Measurements from ENCODE around the gene FUT6.

FUT6 gene

DNA sequence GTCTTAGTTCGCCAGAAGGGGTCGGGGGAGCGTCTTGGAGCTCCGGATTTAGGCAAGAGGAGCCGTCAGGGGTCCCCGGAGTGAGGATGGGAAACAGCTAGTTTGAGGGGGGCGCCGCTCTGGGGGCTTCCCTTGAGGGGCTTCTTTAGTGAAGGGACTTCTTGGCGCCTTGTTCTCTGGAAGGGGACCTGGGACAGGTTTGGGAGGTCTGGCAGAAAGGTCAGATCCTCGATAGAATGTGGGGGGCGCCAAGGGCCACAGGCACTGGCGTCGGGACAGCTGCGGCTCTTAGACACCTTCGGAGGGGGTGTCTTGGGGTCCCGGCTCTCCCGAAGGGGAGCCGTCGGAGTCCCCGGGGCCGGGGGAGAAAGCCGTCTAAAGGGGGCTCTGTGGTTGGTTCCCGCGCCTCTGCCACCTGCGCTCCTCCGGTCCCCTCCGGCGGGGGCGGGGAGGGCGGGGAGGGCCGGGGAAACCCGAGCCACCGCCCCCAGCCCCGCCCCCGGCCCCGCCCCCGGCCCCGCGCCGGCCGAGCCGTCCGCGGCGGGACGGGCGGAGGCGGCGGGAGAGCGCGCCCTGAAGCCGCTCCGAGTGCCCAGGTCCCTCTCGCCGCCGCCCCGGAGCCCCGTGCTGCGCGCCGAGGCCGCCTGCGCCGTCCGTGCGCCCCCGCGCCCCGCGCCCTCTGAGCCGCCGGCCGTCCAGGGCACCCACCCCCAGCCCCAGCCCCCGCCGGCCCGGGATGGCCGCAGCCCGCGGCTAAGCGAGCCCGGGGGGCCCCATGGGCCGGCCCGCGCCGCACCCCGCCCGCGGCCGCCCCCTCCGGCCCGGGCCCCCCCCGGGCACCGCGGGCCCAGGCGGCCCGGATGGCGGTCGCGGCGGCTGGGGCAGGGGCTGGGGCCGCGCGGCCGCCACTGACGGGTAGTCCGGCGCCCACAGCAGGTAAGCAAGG, 34.7 kb downstream of the FUT6 start, which contains the start of gene NRTN:
NRTN (plus strand) TSS at position 552 of the 946 bp plus-strand sequence. CDS start 19,099 bp downstream, outside the sequence.
- DNase-seq: no peak

DNA sequence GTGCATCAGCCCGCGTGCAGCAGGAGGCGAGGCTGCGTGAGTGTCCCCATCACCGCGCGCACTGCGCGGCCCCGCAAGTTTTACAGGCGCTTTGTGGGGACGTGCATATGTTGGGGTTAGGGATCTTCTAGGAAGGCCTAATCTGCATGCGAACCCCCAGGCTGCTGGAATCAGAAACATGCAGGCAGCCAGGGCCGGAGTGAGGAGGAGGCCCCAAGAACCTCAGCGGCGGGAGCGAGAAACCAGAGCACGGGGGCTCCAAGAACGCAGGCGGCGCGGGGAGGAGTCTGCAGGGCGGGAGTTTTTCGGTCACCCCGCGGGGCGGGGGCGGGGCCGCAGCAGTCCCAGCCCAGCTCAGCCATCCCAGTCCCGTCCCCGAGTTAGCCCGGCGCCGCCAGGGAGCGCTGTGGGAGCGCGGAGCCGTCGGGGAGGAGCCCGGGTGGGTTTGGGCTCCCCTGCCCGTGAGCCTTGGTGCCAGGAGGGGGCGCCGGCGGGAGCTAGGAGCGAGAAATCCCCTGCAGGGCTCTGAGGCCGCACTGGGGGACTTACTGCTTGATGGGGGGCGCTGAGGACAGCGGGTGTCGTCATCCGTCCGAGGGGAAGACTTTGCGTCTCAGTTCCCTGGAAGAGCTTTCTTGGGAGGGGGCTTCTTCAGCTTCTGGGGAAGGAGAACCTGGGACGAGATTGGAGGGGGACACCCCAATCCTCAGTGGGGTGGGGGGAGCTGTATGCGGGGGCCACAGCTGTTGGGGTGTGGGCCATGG, 35.6 kb downstream of the FUT6 start:
- peak; percentile 85 for DNase-seq

DNA sequence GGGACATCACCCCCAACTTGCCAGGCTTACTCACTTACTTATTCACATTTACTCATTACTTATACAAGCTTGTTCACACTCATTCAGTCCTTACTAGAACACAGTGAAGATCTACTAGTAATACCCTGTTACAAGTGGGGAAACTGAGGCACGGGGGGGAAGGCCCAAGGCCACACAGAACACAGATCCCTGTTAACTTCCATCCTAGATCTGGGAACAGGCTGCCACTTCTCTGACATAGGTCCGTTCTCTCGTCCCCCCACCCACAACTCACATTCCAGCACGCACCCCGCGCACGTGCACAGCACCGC, 36.1 kb downstream of the FUT6 start:
- DNase-seq: no peak

DNA sequence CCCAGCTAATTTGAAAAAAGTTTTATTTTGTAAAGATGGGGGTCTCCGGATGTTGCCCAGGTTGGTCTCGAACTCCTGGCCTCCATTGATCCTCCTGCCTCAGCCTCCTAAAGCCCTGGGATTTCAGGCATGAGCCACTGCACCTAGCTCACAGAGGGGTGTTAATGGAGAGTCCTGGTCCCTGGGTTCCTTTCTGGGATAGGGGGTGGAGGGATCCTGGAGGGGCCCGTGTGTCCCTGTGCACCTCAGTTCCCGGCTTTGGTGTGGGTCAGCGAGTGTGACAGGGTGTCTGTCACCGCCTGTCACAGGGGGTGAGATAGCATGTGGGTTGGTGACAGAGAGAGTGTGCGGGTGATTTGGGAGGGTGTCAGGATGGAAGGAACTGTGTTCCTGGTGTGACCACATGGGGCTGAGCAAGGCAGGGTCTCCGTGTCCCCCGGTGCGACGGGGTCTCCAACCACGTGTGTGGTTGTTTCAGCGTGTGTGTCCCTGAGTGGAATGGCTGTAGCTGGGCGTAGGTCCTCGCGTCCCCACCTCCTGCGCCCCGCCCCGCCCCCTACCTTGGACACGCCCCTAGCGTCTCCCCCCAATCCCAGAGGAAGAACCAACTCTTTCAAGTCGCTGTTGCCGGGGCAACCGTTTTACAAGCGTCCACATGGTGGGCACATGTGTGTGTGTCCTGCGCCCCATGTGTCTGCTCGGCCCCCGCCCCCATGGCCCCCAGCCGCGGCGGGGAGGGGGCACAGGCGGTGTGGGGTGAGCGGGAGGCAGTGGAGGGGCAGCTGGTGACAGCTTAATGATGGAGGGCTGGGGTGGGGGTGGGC, 37.5 kb downstream of the FUT6 start:
- no peak for DNase-seq

DNA sequence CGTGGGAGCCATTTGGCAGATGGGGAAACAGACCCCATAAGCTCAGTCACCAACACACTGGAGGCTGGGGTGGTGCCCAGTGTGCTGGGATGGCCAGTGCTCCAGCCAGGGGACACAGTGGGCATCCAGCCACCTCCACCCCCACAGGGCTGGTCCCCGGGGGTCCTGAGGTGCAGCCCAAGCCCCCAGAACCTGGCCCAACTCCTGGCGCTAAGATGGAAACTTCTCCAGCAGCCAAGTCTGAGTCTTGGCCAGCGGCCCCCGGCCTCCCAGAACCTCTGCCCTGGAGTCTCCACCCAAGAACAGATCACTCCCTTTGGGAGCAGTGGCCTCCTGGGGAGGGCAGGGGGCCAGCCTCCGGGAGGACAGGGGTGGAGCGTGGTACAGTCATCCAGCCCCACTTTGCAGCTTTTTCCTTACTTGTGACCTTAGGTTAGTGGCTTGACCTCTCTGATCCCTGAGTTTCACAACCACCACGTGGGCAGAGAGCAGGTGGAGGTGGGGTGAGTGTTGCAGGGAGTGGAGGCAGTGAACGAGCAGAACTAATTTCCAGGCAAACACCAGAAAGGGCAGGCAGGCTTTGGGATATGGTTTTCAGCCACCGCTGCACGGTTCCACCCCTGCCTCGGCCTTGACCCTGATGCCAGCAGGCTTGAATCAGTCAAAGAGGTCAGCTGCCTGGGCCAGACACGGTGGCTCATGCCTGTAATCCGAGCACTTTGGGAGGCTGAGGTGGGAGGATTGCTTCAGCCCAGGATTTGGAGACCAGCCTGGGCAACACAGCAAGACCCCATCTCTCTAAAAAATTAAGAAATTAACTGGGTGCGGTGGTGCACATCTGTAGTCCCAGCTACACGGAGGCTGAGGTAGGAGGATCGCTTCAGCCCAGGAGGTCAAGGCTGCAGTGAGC, 38.9 kb downstream of the FUT6 start:
- DNase-seq: no peak

DNA sequence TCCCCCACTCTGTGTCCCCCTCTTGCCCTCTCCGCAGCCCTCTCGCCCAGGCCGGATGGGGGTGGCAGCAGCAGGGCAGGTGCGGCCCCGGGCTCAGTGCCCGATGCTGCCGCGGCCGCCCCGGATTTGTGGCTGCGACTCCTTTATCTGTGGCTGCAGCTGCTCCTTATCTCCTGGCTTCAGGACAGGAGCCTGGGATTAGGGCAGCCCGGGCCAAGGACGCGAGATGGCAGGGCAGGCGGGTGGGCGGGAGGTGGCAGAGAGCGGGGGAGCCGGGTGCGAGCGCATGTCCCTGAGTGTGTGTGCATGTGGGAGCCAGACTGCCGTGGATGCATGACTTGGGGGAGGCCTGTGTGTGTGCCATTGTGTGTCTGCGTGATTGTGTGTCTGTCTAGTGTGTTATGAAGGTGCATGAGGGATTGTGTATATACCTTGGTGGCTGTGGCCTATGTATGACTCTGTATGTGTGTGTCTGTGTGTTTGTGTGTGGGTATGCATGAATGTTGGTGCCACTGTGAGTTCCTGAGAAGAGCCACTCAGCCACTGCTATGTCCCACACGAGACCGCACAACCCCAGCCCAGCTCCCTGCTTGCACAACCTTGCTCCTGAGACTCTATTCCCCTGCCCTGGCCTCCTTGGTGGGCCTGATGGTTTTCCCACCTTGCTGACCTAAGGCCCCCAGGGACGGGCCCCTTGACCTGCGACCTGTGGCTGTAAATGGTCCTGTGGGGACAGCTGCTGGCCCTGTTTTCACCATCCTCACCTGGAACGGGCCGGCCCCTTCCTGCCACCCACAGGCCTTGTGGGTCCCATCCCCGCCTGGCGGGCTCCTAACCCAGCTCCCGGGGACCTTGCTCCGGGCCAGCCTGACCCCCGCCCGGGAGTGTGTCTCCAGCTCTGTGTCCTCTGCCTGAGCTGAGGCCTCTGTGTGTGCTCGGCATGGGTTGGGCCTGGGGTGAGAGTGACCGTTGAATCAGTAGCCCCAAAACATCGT, 40.0 kb downstream of the FUT6 start:
- no peak for DNase-seq

DNA sequence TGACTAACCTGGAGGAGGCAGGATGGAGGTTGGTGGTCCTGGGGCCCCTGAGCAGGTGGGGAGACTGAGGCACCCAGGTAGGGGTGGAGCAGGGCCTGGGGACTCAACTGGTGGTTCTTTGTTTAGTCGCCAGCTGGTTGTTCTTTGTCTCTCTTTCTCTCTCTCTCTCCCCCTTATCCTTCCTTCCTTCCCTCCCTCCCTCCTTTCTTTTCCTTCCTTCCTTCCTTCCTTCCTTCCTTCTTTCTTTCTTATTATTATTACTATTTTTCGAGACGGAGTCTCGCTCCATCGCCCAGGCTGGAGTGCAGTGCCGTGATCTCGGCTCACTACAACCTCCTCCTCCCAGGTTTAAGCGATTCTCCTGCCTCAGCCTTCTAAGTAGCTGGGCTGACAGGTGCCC, 41.3 kb downstream of the FUT6 start:
- DNase-seq: no peak

DNA sequence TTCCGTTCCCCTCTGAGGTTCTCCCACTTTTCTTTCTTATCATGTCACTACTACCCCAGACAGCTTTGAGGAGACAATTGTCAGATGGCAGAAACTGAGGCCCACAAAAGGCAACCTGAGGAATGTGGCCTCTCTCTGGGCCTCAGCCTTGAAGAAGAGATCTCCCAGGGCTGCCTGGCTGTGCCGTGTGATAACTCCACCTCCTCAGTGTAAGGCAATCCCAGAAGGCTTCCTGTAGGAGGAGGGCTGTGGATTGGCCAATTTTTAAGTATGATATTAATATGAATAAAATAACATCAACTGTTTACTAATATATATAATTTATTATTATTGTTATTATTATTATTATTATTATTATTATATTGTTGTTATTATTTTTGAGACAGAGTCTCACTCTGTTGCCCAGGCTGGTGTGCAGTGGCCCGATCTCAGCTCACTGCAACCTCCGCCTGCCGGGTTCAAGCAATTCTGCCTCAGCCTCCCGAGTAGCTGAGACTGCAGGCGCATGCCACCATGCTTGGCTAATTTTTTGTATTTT, 44.1 kb downstream of the FUT6 start:
- no peak for DNase-seq

DNA sequence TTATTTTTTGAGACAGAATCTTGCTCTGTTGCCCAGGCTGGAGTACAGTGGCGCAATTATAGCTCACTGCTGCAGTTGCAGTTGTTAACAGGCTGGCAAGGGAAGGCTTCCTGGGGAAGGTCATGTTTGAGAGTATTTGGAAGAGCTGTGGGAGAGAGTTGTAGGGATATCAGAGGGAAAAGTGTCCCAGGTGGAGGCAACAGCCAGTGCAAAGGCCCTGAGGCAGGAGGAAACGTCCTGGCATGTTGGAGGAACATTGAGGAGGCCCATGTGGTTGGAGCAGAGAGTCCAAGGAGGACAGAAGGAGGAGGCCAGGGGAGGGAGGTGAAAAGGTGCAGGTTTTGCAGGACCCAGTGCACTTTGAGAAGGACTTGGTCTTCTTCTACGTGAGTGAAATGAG, 46.3 kb downstream of the FUT6 start:
- no peak for DNase-seq

DNA sequence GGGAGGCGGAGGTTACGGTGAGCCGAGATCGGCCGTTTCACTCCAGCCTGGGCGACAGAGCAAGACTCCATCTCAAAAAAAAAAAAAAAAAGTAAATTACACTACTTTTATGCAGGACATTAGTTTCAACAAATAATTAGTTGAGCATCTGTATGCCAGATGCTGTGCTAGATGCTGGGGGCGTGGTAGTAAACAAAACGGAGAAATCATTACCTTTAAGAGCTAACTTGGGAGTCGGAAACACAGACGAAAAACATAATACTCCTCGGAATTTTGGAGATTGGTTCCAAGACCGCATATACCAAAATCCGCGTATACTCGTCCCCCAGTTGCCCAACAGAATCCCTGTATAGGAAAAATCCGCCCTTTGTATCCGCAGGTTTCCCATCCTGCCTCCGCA, 47.3 kb downstream of the FUT6 start:
- no peak for DNase-seq

DNA sequence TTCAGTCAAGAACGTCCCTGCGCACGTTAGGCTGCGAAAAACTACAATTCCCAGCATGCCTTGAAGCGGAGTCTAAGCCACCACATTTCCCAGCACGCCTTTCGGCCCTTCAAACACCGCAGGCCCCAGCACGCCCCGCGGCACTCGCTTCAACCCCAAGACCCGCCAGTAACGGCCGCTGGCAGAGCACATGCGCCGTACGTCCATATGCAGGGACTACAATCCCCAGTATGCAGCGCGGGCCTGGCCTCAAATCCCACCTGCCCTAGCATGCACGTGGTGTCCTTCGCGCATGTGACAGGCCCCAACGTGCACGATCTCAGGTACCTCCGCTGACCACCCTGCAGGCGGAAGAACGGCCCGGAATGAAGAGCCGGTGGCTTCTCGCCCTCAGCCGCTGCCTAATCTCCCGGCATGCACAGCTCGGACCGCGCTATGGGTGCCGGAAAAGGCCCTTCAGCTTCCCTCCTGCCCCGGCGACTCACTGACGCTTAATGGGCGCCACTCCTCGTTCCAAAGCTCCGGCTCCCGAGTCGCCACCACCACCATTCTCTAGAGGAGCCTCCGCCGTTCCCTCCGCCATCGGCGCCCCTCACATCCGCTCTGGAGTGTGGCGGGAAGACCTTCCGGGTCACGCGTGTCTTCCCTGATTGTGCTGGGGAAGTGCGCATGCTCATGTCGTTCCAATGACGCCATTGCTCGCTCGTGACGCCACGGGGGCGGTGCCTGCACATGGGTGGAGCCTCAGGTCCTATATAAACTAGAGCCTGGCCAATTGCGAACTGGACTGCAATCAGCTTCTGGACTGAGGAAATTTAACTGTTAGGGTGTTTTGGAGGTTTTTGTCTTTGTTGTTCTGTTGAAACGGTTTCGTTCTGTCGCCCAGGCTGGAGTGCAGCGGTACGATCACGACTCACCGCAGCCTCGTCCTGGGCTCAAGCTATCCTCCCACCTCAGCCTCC, 48.7 kb downstream of the FUT6 start, which contains the start of gene DUS3L:
DUS3L (minus strand) TSS at position 605 of the 962 bp plus-strand sequence; CDS start at position 583, 22 bp downstream.
- DNase-seq: peak; percentile 97

DNA sequence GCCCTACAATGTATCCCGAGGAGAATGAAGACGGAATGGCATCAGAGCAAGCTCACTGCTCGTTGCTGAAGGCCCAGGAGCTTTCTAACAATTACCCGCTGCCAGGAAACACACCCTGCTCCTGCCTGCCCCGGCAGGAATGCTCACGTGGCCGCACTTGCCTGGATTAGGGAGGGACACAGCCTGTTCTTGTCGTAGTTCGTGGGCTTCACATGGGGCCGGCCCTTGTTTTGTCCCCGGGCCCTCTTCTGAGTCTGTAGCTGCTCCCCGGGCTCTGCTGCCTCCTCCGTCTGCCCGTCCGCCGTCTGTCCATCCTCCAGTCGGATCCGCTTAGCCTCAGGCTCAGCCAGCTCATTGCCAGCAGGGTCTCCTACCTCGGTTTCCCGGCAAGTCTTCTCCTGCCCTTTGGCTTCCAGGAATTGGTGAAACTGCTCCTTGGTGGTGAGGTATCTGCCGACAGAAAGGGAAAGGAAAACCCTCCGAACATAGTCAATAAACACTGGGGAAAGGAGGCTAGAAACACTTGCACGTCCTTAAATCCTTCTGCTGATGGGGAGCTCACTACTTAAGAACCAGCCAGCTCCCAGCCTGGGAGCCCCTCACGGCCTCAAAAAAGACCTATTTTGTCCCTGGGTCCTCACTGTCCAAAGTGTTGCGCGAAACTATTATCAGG, 49.5 kb downstream of the FUT6 start:
- no peak for DNase-seq

DNA sequence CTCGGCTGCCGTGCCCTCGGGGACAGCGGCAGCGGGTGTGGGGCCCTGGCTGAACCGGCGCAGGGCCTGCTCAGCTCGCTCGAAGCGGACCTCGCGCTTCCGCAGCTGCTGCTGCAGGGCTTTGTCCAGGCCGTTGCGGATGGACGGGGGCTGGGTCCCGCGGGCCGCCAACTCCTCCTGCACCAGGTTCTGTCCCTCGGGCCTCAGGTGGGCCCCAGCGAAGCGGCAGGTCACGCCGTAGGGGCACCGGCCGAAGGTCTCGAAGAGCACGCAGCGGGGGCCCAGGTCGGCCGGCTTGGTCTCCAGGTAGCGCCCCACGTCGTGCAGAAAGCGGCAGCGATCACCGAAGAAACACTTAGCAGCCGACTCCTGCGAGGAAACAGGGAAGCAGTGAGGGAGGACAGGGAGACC, 50.1 kb downstream of the FUT6 start:
- DNase-seq: no peak

DNA sequence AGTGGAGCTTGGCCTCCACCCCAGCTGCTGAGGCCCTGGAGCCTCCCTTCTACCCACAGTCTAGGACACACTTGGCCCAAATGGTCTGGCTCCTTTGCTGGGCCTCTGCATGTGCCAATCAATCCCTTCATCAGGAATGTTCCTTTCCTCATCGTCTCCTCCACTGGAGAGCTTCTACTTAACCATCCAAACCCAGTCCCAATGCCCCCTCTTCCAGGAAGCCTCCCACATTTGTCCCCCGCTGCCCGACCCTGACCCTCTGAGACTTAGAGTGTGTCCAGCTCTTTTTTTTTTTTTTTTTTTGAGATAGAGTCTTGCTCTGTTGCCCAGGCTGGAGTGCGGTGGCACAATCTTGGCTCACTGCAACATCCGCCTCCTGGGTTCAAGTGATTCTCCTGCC, 51.1 kb downstream of the FUT6 start:
- DNase-seq: no peak

DNA sequence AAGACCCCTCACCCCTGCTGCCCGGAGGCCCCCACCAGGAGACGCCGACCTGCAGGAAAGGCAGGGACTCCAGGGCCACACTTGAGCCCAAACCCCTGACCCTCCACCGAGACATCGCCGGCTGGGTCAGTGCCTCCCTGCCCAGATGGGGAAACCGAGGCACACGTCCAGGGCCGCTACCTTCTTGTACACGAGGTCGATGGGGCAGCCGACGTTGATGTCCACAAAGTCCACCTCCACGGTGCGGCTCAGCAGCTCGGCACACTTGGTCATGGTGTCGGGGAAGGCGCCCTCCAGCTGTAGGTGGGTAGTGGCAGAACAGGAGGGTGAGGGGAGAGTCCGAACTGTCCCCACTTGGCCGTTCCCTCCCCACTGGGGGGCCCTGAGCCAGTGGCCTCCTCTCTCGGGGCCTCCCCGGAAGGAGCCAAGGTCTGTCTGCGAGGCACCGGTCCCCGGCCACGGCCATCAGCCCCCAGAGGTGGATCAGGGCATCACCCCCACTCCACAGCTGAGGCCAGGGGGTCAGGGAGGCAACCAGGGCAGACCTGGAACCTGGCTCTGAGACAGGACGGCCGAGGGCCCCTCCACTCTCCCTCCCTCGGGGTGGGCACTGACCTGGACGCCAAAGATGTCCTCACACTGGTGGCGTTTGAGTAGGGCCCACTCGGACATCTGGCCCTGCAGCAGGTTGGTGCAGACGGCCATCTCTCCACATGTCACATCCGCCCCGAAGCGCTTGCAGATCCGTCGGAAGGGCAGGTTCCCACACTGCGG, 51.9 kb downstream of the FUT6 start:
- DNase-seq: no peak

DNA sequence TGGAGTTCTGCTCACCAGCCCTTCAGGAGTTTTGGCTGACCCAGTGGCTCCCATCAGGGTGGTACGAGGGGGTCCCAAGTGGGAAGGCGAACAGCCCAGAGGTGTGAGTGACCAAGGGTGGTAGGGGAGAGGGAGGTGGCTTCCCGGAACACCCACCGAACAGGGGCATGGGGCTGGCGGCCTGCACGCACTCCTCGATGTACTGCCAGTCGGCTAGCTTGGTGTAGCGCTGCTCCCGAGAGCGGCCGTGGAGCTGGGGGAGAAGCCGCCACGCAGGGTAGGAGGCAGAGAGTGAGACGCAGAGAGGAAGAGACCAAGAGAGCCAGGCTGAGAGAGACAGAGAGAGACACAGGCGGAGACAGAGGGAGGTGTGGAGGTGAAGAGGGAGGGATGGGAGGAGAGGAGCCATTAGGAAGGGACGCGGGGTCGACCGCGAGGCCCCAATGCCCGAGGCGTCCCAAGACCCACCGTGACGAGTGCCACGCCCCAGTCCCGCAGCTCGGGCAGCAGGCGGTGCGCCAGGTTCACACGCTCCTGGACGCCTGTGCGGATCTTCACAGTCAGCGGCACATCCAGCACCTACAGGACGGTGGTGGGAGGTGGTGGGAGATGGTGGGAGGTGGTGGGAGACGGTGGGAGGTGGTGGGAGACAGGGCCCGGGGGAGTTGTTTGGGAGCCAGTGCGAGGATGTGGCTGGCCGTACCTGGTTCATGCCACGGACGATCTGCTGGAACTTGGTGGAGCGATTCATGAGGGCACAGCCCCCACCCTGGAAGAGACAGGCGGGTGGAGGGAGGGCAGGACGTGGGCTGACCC, 52.7 kb downstream of the FUT6 start:
- DNase-seq: no peak

DNA sequence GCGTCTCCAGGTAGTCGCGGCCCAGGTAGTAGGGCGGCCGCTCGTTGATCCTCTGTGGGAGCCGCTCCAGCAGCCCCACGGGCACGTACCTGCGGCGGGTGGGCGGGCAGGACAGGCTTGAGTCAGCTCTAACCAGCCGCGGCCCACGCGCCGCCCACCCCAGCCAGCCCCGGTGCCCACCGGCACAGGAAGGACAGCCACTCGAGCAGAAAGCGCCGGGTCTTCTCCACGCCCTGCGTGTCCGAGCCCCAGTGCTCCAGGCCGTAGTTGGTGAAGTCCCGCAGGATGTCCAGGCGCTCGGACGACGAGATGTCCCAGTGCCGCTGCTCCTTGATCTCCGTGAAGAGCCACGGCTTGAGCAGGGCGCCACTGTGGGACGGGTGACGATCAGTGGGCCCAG, 54.1 kb downstream of the FUT6 start:
- DNase-seq: no peak
